Tibial artery (tissue), 4 donors: ENCODE data around the gene SLC26A1.

Source experiments
- DNase-seq, 2 donors: peaks; one replicate each; pipeline ENCODE4 v3.0.0-alpha.2; 2019
- H3K27ac ChIP-seq, 2 donors: fragments of 200-600 bp; sonication (generic) in 1 of 2; 1 replicate in 1 of 2; 2 replicates in 1 of 2; pipeline ENCODE4 v1.5.1; 2018 to 2019; ENCODE audit warnings: mild to moderate bottlenecking in 1 of 2
- H3K27me3 ChIP-seq, 2 donors: fragments of 200-600 bp; sonication (generic) in 1 of 2; one replicate each; pipeline versions ENCODE4 v1.5.1 to v1.6.0; 2016 to 2019
- H3K36me3 ChIP-seq, 3 donors: fragments of 200-600 bp; sonication (generic) in 2 of 3; one replicate each; pipeline ENCODE4 v1.5.1; 2016 to 2019; ENCODE audit warnings: mild to moderate bottlenecking in 2 of 3
- H3K4me1 ChIP-seq, 4 donors: fragments of 200-600 bp; sonication (generic) in 2 of 4; 1 replicate in 3 of 4; 2 replicates in 1 of 4; pipeline ENCODE4 v1.5.1; 2016 to 2019
- H3K4me3 ChIP-seq, 2 donors: fragments of 200-600 bp; sonication (generic) in 1 of 2; 1 replicate in 1 of 2; 2 replicates in 1 of 2; pipeline ENCODE4 v1.5.1; 2018 to 2019; ENCODE audit warnings: mild to moderate bottlenecking in 2 of 2
- H3K9me3 ChIP-seq, 3 donors: fragments of 200-600 bp; sonication (generic) in 1 of 3; one replicate each; pipeline ENCODE4 v1.5.1; 2016 to 2019
- intact Hi-C: fragments of 100-400 bp; cut with DNase I; formaldehyde crosslinking; loops from one replicate; pipeline ENCODE4 v1.15.0; 2023; ENCODE audit warnings: low total_unique reads
- TF ChIP-seq, protein P1 (sequence below), 2 experiments: fragments of 200-600 bp in 1 of 2; fragments of 450-650 bp in 1 of 2; IDR thresholded peaks; one replicate each; pipeline ENCODE4 v1.5.1; 2017 to 2019; ENCODE audit warnings: antibody characterized with exemption in 2 of 2, mild to moderate bottlenecking in 1 of 2, moderate library complexity in 1 of 2

The SLC26A1 gene

DNA sequence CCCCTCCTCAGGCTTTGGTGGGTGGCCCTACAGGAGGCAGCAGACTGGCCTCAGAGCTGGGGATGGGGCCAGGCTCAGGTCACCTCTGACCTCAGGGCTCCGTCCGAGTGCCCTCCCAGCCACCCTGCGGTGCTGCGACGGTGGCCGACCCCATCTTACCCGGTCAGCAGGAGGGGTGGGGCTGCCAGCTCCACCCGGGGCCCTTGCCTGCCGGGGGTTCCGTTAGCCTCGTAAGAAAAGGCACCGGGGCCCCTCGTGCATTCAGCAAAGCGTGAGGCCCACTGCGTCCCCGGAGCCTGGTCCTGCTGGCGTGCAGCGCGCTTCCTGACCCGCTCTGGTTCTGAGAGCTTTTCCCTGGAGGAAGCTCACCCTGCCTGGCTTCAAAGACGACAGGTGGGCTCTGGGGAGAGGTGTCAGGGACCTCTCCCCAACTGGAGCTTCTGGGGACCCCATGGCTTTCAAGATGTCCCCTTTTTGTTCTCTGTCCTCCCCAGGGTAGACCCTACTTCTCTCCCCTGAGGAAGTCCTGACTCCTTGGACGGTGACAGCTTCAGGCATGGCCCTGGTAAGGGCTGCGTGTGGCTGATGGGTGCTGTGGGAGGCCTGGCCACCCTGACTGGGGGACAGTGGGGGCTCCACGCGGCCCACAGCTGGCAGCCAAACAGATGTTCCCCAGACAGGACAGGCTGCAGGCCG is 34.2 kb upstream of the SLC26A1 start:
- Histone ChIP-seq H3K4me3 (no peak overlapping the region), H3K9me3 (no peaks in the 10 kb centered on the region), H3K36me3 (peaks cover 12 to 38% (median 32%) of the 10 kb centered on the region in 3 donors), H3K27me3 (peaks cover 0 to 6% of the 10 kb centered on the region in 2 donors), H3K27ac (no peak overlapping the region), H3K4me1 (peaks cover 0 to 10% (median 0%) of the 10 kb centered on the region in 4 donors)
- DNase-seq: no peak
- TF ChIP-seq, protein P1, sequence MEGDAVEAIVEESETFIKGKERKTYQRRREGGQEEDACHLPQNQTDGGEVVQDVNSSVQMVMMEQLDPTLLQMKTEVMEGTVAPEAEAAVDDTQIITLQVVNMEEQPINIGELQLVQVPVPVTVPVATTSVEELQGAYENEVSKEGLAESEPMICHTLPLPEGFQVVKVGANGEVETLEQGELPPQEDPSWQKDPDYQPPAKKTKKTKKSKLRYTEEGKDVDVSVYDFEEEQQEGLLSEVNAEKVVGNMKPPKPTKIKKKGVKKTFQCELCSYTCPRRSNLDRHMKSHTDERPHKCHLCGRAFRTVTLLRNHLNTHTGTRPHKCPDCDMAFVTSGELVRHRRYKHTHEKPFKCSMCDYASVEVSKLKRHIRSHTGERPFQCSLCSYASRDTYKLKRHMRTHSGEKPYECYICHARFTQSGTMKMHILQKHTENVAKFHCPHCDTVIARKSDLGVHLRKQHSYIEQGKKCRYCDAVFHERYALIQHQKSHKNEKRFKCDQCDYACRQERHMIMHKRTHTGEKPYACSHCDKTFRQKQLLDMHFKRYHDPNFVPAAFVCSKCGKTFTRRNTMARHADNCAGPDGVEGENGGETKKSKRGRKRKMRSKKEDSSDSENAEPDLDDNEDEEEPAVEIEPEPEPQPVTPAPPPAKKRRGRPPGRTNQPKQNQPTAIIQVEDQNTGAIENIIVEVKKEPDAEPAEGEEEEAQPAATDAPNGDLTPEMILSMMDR (IDR thresholded peaks at IDR 0.05): no peak
- intact Hi-C loops: no loop called here

DNA sequence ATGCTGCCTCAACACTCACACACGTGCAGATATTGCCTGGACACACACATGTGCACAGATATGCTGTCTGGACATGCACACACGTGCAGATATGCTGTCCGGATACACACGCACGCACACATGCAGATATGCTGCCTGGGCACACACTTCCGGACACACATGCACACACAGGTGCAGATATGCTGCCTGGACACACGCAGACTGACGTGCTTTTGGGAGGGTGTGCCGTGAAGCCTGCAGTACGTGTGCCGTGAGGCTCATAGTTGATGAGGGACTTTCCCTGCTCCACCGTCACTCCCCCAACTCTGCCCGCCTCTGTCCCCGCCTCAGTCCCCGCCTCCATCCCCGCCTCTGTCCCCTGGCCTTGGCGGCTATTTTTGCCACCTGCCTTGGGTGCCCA is 32.9 kb upstream of the SLC26A1 start:
- TF ChIP-seq, protein P1 (IDR thresholded peaks at IDR 0.05): no peak
- Histone ChIP-seq H3K4me1 (peaks cover 0 to 7% (median 0%) of the 10 kb centered on the region in 4 donors), H3K27me3 (peaks cover 0 to 6% of the 10 kb centered on the region in 2 donors), H3K9me3 (no peaks in the 10 kb centered on the region), H3K36me3 (peaks cover 12 to 42% (median 36%) of the 10 kb centered on the region in 3 donors), H3K4me3 (no peak overlapping the region), H3K27ac (no peak overlapping the region)
- DNase-seq: no peak
- intact Hi-C loops: no loop called here

DNA sequence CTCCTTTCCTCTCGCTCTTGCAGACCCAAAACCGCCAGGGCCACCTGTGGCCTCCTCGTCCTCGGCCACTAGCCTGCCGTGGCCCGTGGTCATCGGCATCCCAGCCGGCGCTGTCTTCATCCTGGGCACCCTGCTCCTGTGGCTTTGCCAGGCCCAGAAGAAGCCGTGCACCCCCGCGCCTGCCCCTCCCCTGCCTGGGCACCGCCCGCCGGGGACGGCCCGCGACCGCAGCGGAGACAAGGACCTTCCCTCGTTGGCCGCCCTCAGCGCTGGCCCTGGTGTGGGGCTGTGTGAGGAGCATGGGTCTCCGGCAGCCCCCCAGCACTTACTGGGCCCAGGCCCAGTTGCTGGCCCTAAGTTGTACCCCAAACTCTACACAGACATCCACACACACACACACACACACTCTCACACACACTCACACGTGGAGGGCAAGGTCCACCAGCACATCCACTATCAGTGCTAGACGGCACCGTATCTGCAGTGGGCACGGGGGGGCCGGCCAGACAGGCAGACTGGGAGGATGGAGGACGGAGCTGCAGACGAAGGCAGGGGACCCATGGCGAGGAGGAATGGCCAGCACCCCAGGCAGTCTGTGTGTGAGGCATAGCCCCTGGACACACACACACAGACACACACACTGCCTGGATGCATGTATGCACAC is 31.8 kb upstream of the SLC26A1 start:
- peaks cover 0 to 4% of the 10 kb centered on the region in 2 donors for H3K27me3 ChIP-seq
- H3K4me1 ChIP-seq: peaks cover 0 to 3% (median 0%) of the 10 kb centered on the region in 4 donors
- intact Hi-C loops: no loop called here
- H3K36me3 ChIP-seq: peaks cover 12 to 42% (median 36%) of the 10 kb centered on the region in 3 donors
- no peak for DNase-seq
- H3K27ac ChIP-seq: no peak overlapping the region
- no peaks in the 10 kb centered on the region for H3K9me3 ChIP-seq
- no peak overlapping the region for H3K4me3 ChIP-seq
- TF ChIP-seq, protein P1 (IDR thresholded peaks at IDR 0.05): no peak

DNA sequence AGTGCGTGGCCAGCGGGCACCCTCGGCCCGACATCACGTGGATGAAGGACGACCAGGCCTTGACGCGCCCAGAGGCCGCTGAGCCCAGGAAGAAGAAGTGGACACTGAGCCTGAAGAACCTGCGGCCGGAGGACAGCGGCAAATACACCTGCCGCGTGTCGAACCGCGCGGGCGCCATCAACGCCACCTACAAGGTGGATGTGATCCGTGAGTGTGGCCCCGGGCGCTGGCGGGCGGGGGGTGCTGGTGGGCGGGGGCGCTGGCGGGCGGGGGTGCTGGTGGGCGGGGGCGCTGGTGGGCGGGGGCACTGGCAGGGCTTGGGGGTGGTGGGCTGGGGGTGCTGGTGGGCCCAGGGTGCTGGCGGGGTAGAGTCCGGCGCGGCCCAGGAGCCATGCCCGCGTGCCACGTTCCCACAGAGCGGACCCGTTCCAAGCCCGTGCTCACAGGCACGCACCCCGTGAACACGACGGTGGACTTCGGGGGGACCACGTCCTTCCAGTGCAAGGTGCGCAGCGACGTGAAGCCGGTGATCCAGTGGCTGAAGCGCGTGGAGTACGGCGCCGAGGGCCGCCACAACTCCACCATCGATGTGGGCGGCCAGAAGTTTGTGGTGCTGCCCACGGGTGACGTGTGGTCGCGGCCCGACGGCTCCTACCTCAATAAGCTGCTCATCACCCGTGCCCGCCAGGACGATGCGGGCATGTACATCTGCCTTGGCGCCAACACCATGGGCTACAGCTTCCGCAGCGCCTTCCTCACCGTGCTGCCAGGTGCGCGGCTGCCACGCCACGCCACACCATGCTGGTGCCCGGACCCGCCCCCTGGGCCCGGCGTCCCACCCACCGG is 30.9 kb upstream of the SLC26A1 start:
- TF ChIP-seq, protein P1 (IDR thresholded peaks at IDR 0.05): no peak
- DNase-seq: no peak
- no peaks in the 10 kb centered on the region for H3K9me3 ChIP-seq
- H3K4me1 ChIP-seq: no peaks in the 10 kb centered on the region
- intact Hi-C loops: no loop called here
- no peak overlapping the region for H3K27ac ChIP-seq
- H3K4me3 ChIP-seq: no peak overlapping the region
- H3K36me3 ChIP-seq: peaks cover 12 to 42% (median 36%) of the 10 kb centered on the region in 3 donors
- no peaks in the 10 kb centered on the region for H3K27me3 ChIP-seq

DNA sequence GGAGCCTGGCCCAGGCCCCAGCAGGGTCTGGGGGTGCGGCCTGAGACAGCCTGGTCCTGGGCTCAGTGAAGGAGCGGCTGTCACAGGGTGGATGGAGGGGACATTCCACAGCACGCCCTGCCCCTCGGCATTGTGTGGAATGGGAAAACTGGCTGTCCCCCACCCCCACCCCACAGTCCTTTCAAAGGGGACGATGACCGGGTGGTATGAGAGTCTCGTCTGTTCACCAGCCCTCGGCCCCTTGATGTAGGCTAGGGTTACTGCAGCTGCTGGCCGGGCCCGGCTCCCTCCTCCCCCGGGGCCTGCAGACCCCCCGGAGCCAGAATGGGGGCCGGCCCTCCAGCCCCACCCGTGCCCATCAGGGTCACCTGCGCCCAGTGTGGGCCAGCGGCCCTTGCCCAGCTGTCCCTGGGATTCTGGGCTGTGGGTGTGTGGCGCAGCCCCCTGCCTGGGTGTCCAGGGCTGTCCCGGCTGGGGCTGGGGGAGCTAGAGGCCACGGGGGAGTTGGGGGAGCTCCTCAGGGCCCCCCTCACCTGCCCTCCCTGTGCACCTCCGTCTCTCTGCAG is 30.0 kb upstream of the SLC26A1 start:
- H3K27ac ChIP-seq: no peak overlapping the region
- no peak overlapping the region for H3K4me3 ChIP-seq
- DNase-seq: no peak
- H3K9me3 ChIP-seq: no peaks in the 10 kb centered on the region
- no peaks in the 10 kb centered on the region for H3K27me3 ChIP-seq
- H3K4me1 ChIP-seq: peaks cover 0 to 3% (median 0%) of the 10 kb centered on the region in 4 donors
- TF ChIP-seq, protein P1 (IDR thresholded peaks at IDR 0.05): no peak
- intact Hi-C loops: no loop called here
- peaks cover 12 to 42% (median 36%) of the 10 kb centered on the region in 3 donors for H3K36me3 ChIP-seq
